NCI-H2196 treated with DMSO at 0.1 percent for 48 hours (cell line): ENCODE results near the gene POT1.
A peak's percentile ranks its signal among the peaks of the same experiment; 100 is the strongest.

Experiments
- DNase-seq: peaks from one replicate; lab custom pipeline; 2025; ENCODE audit not compliant: unreplicated experiment; lab: John Stamatoyannopoulos, UW

The POT1 gene

DNA sequence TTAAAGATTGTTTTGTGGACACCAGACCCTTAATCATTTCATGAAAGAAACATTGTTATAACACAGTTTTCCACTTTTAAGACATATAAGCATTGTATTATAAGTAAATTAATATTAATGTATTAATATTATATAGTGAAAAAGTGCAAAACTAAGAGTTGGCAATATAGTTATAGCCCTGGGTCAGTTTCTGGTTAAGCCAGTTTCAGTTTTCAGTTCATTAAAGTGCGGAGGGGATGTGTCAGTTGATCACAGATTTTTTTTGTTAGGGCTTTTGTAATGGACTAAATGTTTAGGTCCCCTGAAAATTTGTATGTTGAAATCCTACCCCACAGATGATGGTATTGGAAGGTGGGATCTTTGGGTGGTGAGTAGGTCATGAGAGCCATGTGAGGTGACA lies 118.3 kb downstream of the POT1 start:
- no peak for DNase-seq

- DNase-seq, result no peak
Measured at GRCh38 chr7:124810605-124811004, 119.0 kb downstream of the POT1 start.

DNA sequence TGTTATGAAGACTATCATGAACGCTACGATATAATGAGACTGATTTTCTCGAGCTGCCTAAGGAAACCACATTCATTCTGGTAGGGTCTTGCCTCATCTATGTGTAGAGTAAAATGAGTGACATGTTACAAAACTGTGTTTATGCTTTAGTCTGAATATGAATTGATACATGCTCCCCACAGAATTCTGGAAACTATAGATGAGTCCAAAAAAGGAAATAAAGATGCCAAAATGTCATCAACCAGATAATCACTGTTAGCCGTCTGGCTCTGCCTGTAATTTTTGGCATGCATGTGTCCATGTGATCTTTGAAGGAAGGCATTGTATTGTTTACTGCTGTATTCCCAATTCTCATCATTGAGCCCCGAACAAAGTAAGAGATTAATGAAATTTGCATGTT lies 121.4 kb downstream of the POT1 start:
- no peak for DNase-seq

- no peak for DNase-seq
Measured at GRCh38 chr7:124801330-124801895, 128.2 kb downstream of the POT1 start.

GRCh38 chr7:124800386-124800785 lies 129.2 kb downstream of the POT1 start:
- DNase-seq, result no peak

- DNase-seq, result no peak
Measured at GRCh38 chr7:124799448-124799847, 130.2 kb downstream of the POT1 start.

GRCh38 chr7:124796771-124797170 lies 132.9 kb downstream of the POT1 start:
- no peak for DNase-seq

DNA sequence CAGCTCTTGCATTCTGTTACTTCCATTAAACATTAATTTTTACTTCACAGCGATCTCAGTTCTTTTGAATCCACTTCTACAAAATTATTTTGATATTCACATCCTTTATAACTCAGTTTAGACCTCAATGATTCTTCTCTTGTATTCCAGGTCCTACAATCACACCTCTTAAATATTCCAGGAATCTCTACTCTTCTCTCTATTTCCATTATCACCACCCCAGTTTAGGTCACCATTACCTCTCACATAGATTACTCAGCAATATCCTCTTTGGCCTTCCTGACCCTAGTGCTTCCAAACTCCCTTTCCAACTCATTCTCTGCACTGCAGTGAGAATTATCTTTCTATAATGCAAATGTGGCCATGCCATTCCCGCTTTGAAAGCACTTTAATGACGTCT lies 136.9 kb downstream of the POT1 start:
- DNase-seq, result no peak

DNA sequence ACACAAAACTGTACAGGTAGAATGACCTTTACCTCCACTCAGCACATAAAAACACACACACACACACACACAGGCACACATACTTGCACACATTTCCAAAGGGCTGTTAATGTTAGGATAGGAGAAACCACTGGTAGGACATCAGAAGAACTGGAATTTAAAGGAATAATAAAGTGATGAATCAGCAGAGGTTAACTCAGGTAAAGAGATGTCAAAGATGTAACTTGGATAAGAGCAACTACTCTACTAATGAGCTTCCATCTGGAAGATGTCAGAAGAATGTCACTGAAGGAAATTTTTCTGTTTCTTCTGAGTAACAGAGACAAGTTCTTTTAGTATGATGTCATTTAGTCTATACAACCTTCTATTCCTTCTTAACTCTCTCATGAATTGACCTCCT lies 137.6 kb downstream of the POT1 start:
- no peak for DNase-seq

GRCh38 chr7:124791426-124791825 lies 138.2 kb downstream of the POT1 start:
- no peak for DNase-seq

- DNase-seq, result no peak
Measured at GRCh38 chr7:124790645-124791044, 139.0 kb downstream of the POT1 start.

GRCh38 chr7:124785994-124786393 lies 143.6 kb downstream of the POT1 start:
- DNase-seq, result no peak

DNA sequence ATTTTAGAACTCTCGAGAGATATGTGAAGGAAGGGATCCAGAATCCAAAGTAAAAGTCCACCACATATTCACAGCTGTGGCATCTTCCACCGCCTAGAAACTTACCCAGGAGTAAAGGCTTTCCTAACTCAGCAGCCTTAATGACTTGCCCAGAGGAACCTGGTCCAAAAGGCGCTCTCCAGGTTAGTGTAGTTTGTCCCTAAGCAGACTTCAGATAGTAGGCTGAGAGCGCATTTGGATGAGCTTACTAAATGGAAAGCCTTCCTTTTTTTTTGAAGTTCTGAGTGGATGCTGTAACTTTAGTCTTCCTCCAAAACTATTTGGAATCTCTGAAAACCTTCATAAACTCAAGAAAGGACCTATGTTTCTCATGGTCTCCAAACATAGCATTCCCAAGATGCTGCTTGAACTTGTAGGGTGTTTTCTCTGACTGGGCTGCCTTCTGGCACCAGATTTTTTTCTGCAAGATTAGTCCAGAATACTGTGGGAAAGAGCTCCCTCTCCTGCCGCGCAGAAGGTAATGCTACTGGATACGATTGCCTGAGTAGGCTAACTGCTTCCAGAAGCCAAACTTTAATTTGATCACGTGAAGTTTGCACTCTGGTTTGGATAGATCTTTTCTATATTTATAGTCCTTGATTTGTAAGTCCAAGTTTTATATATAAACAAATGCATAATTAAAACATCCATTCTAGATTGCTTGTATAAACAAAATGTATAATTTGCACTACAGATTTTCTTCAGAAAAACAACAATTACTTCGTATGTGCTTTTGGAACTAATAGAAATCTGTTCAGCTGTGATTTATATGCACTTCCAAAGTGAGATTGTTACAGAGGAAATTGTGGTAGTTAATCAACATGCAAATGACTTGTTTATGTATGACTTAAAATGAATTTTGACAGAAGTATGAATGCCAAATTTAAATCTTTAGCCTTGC lies 144.5 kb downstream of the POT1 start:
- DNase-seq, result peak; percentile 48

DNA sequence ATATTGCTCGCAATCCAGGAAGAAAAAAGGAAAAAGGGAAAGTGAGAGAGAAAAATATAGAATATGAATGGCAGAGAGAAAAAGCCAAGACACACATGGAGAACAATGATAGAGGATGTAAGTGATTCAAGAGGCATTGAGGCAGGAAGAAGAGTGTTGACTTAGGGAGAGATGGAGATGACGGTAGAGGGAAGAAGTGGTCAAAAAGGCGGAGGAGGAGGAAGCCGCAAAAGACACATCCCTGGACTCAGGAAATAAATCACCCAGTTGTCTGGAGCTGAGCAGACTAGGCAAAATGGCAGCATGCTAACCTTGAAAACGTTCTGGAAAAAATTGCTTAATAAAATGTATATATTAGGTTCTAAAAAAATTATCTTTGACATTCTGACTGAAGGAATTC lies 146.4 kb downstream of the POT1 start:
- no peak for DNase-seq

DNA sequence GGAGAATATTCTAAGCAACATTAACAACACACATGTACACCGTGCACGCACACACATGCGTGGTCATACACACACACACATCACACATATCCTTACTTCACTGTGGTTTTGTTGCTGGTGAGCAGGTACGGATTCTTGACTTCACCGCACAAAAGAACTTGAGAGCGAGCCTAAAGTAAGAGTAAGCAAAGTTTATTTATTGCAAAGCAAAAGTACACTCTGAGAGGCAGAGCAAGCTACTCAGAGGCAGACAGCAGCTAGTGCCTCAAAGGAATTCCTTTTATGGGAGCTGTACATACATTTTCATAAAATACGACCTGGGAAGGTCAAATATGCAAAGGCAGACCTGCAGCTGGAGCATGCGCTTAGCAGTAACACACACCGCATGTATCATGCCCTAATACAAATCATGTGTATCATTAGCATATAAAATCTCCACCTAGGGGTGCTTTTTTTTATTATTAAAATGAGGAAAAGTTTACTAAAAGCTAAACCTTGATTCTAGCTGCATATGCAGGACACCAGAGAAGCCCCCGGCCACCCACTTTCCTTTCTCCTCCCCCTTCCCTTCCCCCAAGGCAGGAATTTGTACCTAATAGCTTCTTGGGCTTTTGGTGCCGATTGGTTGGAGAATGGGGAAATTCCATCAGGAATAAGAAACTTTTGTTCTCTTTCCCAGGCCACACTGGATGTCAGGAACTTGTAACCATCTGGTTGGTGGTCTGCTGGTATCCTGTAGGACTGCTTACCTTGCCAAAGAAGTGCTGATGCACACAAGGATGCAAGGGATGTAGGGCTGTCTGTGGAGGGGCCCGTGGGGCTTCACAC lies 147.5 kb downstream of the POT1 start:
- DNase-seq, result no peak

DNA sequence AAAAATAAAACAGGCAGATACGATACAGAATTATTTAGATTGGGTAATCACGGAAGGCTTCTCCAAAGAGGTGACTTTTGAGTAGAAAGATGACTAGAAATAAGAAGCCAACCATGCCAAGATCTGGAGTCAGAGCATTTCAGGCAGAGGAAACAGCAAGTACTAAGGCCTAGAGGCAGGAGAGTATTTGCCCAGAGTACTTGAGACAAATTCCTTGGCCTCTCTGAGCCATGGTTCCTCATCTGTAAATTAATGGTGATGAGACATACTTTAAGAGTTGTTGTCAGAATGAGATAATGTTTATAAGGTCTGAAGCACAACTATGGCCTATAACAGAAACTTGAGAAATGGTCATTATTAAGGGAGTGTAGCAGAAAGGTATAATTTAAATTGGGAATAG lies 148.2 kb downstream of the POT1 start:
- no peak for DNase-seq

DNA sequence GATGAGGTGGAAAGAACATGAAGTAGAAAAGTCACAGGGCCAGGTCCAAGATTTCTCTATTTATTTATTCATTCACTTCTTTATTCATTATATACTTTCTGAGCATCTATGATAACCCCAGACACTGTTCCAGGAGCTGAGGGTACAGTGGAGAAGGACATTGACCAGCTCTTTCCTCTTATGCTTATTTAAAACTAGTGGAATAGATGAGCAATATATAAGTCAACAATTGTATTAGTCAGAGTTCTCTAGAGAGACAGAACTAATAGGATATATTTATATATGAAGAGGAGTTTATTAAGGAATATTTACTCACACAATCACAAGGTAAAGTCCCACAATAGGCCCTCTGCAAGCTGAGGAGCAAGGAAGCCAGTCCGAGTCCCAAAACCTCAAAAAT lies 149.0 kb downstream of the POT1 start:
- no peak for DNase-seq

DNA sequence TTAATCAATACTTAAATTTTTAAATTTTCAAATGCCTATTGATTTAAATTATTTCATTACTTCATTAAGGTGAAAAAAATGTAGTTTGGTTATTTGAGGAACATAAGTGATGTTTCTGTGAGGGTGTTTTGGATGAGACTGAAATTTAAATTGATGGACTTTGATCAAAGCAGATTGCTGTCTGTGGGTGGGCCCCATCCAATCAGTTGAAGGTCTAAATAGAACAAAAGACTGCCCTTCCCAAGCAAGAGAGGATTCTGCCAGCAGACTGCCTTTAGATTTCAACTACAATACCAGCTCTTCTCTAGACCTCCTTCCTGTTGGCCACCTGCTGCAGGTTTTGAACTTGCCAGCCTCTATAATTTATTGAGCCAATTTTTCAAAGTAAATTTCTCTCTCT lies 149.6 kb downstream of the POT1 start:
- no peak for DNase-seq

- DNase-seq, result no peak
Measured at GRCh38 chr7:124779620-124780019, 150.0 kb downstream of the POT1 start.

GRCh38 chr7:124779194-124779593 lies 150.4 kb downstream of the POT1 start:
- peak; percentile 57 for DNase-seq

DNA sequence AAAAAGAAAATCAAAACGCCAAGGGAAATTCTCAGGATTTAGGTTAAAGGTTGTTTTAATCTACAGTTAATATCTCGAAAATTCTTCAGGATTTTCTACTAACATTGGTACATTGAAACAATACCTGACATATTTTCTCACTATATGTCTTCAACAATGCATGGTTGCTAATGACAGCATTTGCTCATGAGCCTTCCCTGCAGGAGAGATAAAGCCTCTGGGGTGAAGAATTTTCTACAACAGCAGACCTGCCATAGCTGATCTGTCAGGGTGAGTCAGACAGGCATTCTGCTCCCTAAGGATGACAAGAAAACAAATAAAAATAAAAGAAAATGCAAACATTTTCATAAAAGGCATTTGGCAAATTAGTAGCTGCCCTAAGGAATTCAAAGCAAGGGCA lies 152.4 kb downstream of the POT1 start:
- DNase-seq, result no peak

DNA sequence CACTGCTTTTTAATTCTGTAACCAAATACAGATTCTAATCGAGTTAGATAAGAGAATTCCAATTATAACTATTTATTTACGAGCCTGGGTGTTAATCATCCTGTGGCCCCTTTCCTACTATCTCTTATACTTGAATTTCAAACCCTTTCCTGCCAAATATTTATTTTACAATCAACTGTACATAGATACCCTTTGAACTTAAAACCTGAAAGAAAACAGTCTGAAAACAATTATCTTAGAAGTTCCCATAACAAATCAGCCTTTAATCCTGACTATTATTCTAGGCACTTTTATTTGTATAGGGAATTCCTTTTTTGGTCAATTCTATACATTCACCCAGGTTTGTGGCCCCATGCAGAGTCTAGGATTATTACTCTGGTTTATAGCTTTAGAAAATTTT lies 153.5 kb downstream of the POT1 start:
- no peak for DNase-seq
